Vagina (tissue), 2 donors: Measurements from ENCODE around the gene MT1B.

Source experiments
- CTCF ChIP-seq, 3 experiments: fragments of 450-650 bp in 2 of 3; fragments of 200-600 bp in 1 of 3; sonication (generic) in 1 of 3; IDR thresholded peaks; one replicate each; pipeline ENCODE4 v1.5.1; 2017 to 2019; ENCODE audit warnings: antibody characterized with exemption in 3 of 3, mild to moderate bottlenecking in 2 of 3, moderate library complexity in 2 of 3
- POLR2A ChIP-seq, 2 donors: fragments of 450-650 bp; IDR thresholded peaks; one replicate each; pipeline ENCODE4 v1.6.1; 2017; ENCODE audit warnings: antibody characterized with exemption in 2 of 2, mild to moderate bottlenecking in 2 of 2, moderate library complexity in 2 of 2
- POLR2AphosphoS5 ChIP-seq, 2 donors: sonication (generic); formaldehyde crosslinking; IDR thresholded peaks; one replicate each; pipeline ENCODE4 v1.9.0; 2017; ENCODE audit warnings: antibody characterized with exemption in 2 of 2, mild to moderate bottlenecking in 2 of 2, low read depth in 1 of 2; ENCODE audit not compliant: insufficient read depth in 1 of 2

GRCh38 chr16:56637814-56638750 is 13.6 kb upstream of the MT1B start, which contains the start of gene MT1A:
- TF ChIP-seq POLR2A (IDR thresholded peaks at IDR 0.05) (peak in 1 of 2 donors; percentile 43), CTCF (IDR thresholded peaks at IDR 0.05) (no peak), POLR2AphosphoS5 (IDR thresholded peaks at IDR 0.05; ENCODE audit: insufficient read depth in 1 of 2, low read depth in 1 of 2) (peak in 1 of 2 donors; percentile 89)
